Uterus (tissue), 4 donors: ENCODE data around the gene PANK3. TPM values are rescaled to one million over a fixed set of nuclear protein-coding genes. Genes with fewer than 3 reads are reported as not detected.

Experiments used
- DNase-seq, 2 donors: peaks; one replicate each; pipeline ENCODE4 v3.0.0-alpha.2; 2019 to 2020
- H3K27ac ChIP-seq, 2 donors: fragments of 200-600 bp; sonication (generic); 1 replicate in 1 of 2; 2 replicates in 1 of 2; pipeline ENCODE4 v1.5.1; 2016 to 2018
- H3K27me3 ChIP-seq, 2 donors: fragments of 200-600 bp; sonication (generic); one replicate each; pipeline ENCODE4 v1.5.1; 2018 to 2019; ENCODE audit warnings: control low read depth in 1 of 2
- H3K36me3 ChIP-seq, 2 donors: fragments of 200-600 bp; sonication (generic); one replicate each; pipeline ENCODE4 v1.5.1; 2019; ENCODE audit warnings: control low read depth in 1 of 2
- H3K4me1 ChIP-seq, 2 donors: fragments of 200-600 bp; sonication (generic); one replicate each; pipeline ENCODE4 v1.5.1; 2018 to 2019; ENCODE audit warnings: control low read depth in 1 of 2
- H3K4me3 ChIP-seq, 2 donors: fragments of 200-600 bp; sonication (generic); 1 replicate in 1 of 2; 2 replicates in 1 of 2; pipeline ENCODE4 v1.5.1; 2018 to 2019; ENCODE audit warnings: mild to moderate bottlenecking in 1 of 2
- H3K9me3 ChIP-seq, 2 donors: fragments of 200-600 bp; sonication (generic); one replicate each; pipeline ENCODE4 v1.5.1; 2019; ENCODE audit warnings: control low read depth in 1 of 2
- CTCF ChIP-seq, 4 experiments: fragments of 200-600 bp in 2 of 4; fragments of 450-650 bp in 2 of 4; sonication (generic) in 2 of 4; IDR thresholded peaks; one replicate each; pipeline ENCODE4 v1.5.1; 2016 to 2019; ENCODE audit warnings: antibody characterized with exemption in 4 of 4, mild to moderate bottlenecking in 2 of 4, moderate library complexity in 1 of 4
- POLR2A ChIP-seq, 2 donors: fragments of 450-650 bp; IDR thresholded peaks; one replicate each; pipeline ENCODE4 v1.6.1; 2016; ENCODE audit warnings: antibody characterized with exemption in 2 of 2, mild to moderate bottlenecking in 1 of 2, moderate library complexity in 1 of 2
- intact Hi-C: fragments of 100-400 bp; cut with DNase I; formaldehyde crosslinking; loops from one replicate; pipeline ENCODE4 v1.15.1; 2023; ENCODE audit warnings: low total_unique reads
- microRNA-seq: library from miRNA; unstranded; fragments of <30 nt; microRNA quantifications from one replicate; pipeline ENCODE4, GENCODE V29; 2016; ENCODE audit warnings: borderline microRNAs expressed, borderline replicate concordance
- small RNA-seq: library from RNA; depleted of rRNA; stranded (forward); fragments of <200 nt; gene quantifications from one replicate; pipeline ENCODE3, GENCODE V24; 2016
- total RNA-seq, 4 donors: library from RNA; depleted of rRNA in 3 of 4; stranded (reverse); fragments of >200 nt in 3 of 4; gene quantifications; one replicate each; pipeline versions ENCODE4 v1.1.0 to v1.2.4, GENCODE V29; 2014 to 2023
- donor health status: DM: yes; HTN: yes; CAD: no.

PANK3 gene
- total RNA-seq, 4 donors from 2014 or later, result 15.6 to 92.6 (median 32.2) TPM

GRCh38 chr5:168502563-168503237, 76.5 kb downstream of the PANK3 start:
- H3K9me3 ChIP-seq, result no peaks in the 10 kb centered on the region
- no peaks in the 10 kb centered on the region for H3K36me3 ChIP-seq
- no peaks in the 10 kb centered on the region for H3K27me3 ChIP-seq
- no peak overlapping the region for H3K4me3 ChIP-seq
- TF ChIP-seq POLR2A (IDR thresholded peaks at IDR 0.05) (no peak), CTCF (IDR thresholded peaks at IDR 0.05) (no peak)
- H3K27ac ChIP-seq, result no peak overlapping the region
- DNase-seq, result no peak
- intact Hi-C loops, result no loop called here
- no peaks in the 10 kb centered on the region for H3K4me1 ChIP-seq

Small RNA genes within 50 kb of the gene (microRNA-seq; reads per million reads assigned to microRNA genes)
- gene MIR103A1, result not detected
- not detected for gene MIR103B1

Small RNA genes within 50 kb of the gene (small RNA-seq; reads per million reads assigned to genes)
- gene MIR103A1, result not detected

Other genes starting within 250 kb of the PANK3 start
- gene RARS1, start 92.9 kb downstream of the PANK3 start, total RNA-seq, result 100 to 1,000 TPM in 2 of 4 donors, 10 to 100 TPM in 2; 80.4 to 253 (median 102) TPM
- gene FBLL1, start 50.1 kb downstream of the PANK3 start, total RNA-seq, result under 1 TPM in 1 of 4 donors, not detected in 3; 0.83 TPM